ENCODE data around the gene PRM3. TPM values are rescaled to one million over a fixed set of nuclear protein-coding genes. Genes with fewer than 3 reads are reported as not detected.

The PRM3 gene
- total and polyA plus RNA-seq, 9 donors, result not detected

GRCh38 chr16:11319529-11320146, 46.2 kb upstream of the PRM3 start:
- H3K27ac ChIP-seq, result no peak overlapping the region
- H3K4me1 ChIP-seq (ENCODE audit: insufficient read depth), result peaks cover 2% of the 10 kb centered on the region
- H3K9me3 ChIP-seq, result no peaks in the 10 kb centered on the region
- no peak overlapping the region for H3K4me3 ChIP-seq
- no peak for TF ChIP-seq EP300 (IDR thresholded peaks at IDR 0.05)
- no peak for TF ChIP-seq CTCF (IDR thresholded peaks at IDR 0.05)
- TF ChIP-seq POLR2A (IDR thresholded peaks at IDR 0.05), result no peak
- no peak for DNase-seq
- intact Hi-C loops (cut with DNase I), result loop anchor here in 1 of 4 donors (5.0 kb wide), 1 partner anchor 57 kb away; no protein-coding TSS in a partner anchor
- no peaks in the 10 kb centered on the region for H3K27me3 ChIP-seq
- 51 to 60% (median 52%) methylated on average over 8 of the region's 8 CpGs for WGBS, 3 donors
- H3K36me3 ChIP-seq, result no peaks in the 10 kb centered on the region

- no peak for TF ChIP-seq POLR2A (IDR thresholded peaks at IDR 0.05)
- no peak for TF ChIP-seq EP300 (IDR thresholded peaks at IDR 0.05)
- TF ChIP-seq CTCF (IDR thresholded peaks at IDR 0.05), result no peak
These were observed 45.4 kb upstream of the PRM3 start for GRCh38 chr16:11318817-11319216.

GRCh38 chr16:11316331-11317015, 43.0 kb upstream of the PRM3 start:
- TF ChIP-seq EP300 (IDR thresholded peaks at IDR 0.05) (no peak), POLR2A (IDR thresholded peaks at IDR 0.05) (no peak), CTCF (IDR thresholded peaks at IDR 0.05) (no peak)
- DNase-seq, result peak in 2 of 5 donors; percentile 37 to 47
- WGBS, 3 donors, result 68 to 75% (median 72%) methylated on average over 21 to 23 of the region's 23 CpGs
- peak overlapping the region in 1 of 2 donors; percentile 48 for H3K27ac ChIP-seq
- H3K36me3 ChIP-seq, result no peaks in the 10 kb centered on the region
- peaks cover 14% of the 10 kb centered on the region for H3K4me1 ChIP-seq (ENCODE audit: insufficient read depth)
- H3K4me3 ChIP-seq, result no peak overlapping the region
- H3K9me3 ChIP-seq, result no peaks in the 10 kb centered on the region
- no peaks in the 10 kb centered on the region for H3K27me3 ChIP-seq
- intact Hi-C loops (cut with DNase I), result no loop called here

More at GRCh38 chr16:11318817-11319216, 45.4 kb upstream of the PRM3 start:
- no peak for DNase-seq
- Histone ChIP-seq H3K9me3 (no peaks in the 10 kb centered on the region), H3K27me3 (no peaks in the 10 kb centered on the region), H3K4me1 (ENCODE audit: insufficient read depth) (peaks cover 2% of the 10 kb centered on the region), H3K36me3 (no peaks in the 10 kb centered on the region), H3K4me3 (no peak overlapping the region), H3K27ac (no peak overlapping the region)
- 85 to 98% (median 95%) methylated on average over 8 of the region's 8 CpGs for WGBS, 3 donors
- intact Hi-C loops (cut with DNase I), result no loop called here

GRCh38 chr16:11315510-11315909, 42.1 kb upstream of the PRM3 start:
- peak in 2 of 5 donors; percentile 42 to 64 for DNase-seq
- no peak overlapping the region for H3K4me3 ChIP-seq
- intact Hi-C loops (cut with DNase I), result no loop called here
- H3K27ac ChIP-seq, result peak overlapping the region; percentile 2 to 48
- 18 to 21% (median 19%) methylated on average over 13 of the region's 13 CpGs for WGBS, 3 donors
- peaks cover 17% of the 10 kb centered on the region for H3K4me1 ChIP-seq (ENCODE audit: insufficient read depth)
- H3K36me3 ChIP-seq, result no peaks in the 10 kb centered on the region
- peak in 2 of 3 donors; percentile 15 to 19 for TF ChIP-seq CTCF (IDR thresholded peaks at IDR 0.05)
- no peak for TF ChIP-seq POLR2A (IDR thresholded peaks at IDR 0.05)
- no peaks in the 10 kb centered on the region for H3K9me3 ChIP-seq
- H3K27me3 ChIP-seq, result no peaks in the 10 kb centered on the region

Measured in ovary (tissue), 9 donors.